Heart right ventricle (tissue), 16 donors: Measurements from ENCODE around the gene RNF149. TPM values are rescaled to one million over a fixed set of nuclear protein-coding genes. Genes with fewer than 3 reads are reported as not detected.
"Not testable (repeated sequence)": the region's sequence is repeated elsewhere in the genome, so short reads cannot be mapped to it uniquely, and the experiment has no call there.

Source experiments
- ATAC-seq, 8 donors: fragments of 200-7000 bp; cut with Tn5 transposase; one replicate each; pipeline ENCODE4 v1.9.1; 2020; ENCODE audit warnings: mild to moderate bottlenecking in 8 of 8, moderate library complexity in 8 of 8, moderate number of reproducible peaks in 1 of 8
- DNase-seq, 2 donors: peaks; one replicate each; pipeline ENCODE4 v3.0.0-alpha.2; 2020
- H3K27ac ChIP-seq, 10 donors: fragments of 200-600 bp; sonication (generic) in 2 of 10; one replicate each; pipeline versions ENCODE4 v1.5.0 to v1.8.0; 2020 to 2022; ENCODE audit warnings: mild to moderate bottlenecking in 3 of 10
- H3K27me3 ChIP-seq, 7 donors: fragments of 200-600 bp; one replicate each; pipeline ENCODE4 v1.8.0; 2021 to 2022; ENCODE audit warnings: mild to moderate bottlenecking in 2 of 7
- H3K36me3 ChIP-seq, 9 donors: fragments of 200-600 bp; sonication (generic) in 1 of 9; one replicate each; pipeline versions ENCODE4 v1.5.0 to v1.8.0; 2020 to 2022; ENCODE audit warnings: mild to moderate bottlenecking in 2 of 9
- H3K4me1 ChIP-seq, 9 donors: fragments of 200-600 bp; sonication (generic) in 1 of 9; one replicate each; pipeline versions ENCODE4 v1.5.0 to v1.8.0; 2020 to 2022; ENCODE audit warnings: mild to moderate bottlenecking in 4 of 9
- H3K4me3 ChIP-seq, 10 donors: fragments of 200-600 bp; sonication (generic) in 2 of 10; one replicate each; pipeline versions ENCODE4 v1.5.0 to v1.8.0; 2020 to 2022; ENCODE audit warnings: mild to moderate bottlenecking in 7 of 10, moderate library complexity in 2 of 10
- H3K9me3 ChIP-seq, 11 donors: fragments of 200-600 bp in 10 of 11; sonication (generic) in 2 of 11; one replicate each; pipeline versions ENCODE4 v1.5.0 to v1.8.0; 2013 to 2022; ENCODE audit warnings: mild to moderate bottlenecking in 2 of 11, control low read depth in 1 of 11, moderate library complexity in 1 of 11
- CTCF ChIP-seq, 9 donors: fragments of 200-600 bp; sonication (generic) in 2 of 9; IDR thresholded peaks; one replicate each; pipeline versions ENCODE4 v1.5.0 to v1.8.0; 2021 to 2022; ENCODE audit warnings: antibody characterized with exemption in 9 of 9, mild to moderate bottlenecking in 5 of 9, moderate library complexity in 1 of 9
- WGBS, 2 donors: extraction: QIAGEN DNeasy Blood & Tissue Kit; methylation state at CpG; one replicate each; pipeline ENCODE4 v1.1.7; 2013; ENCODE audit warnings: inconsistent platforms in 1 of 2; 5-methylcytosine and 5-hydroxymethylcytosine counted together
- intact Hi-C, 10 donors: fragments of 100-400 bp; cut with DNase I; formaldehyde crosslinking; loops; one replicate each; pipeline versions ENCODE4 v1.11.1 to v1.14.2; 2022
- polyA plus RNA-seq, 2 donors: library from polyadenylated mRNA; stranded (reverse); fragments of 200-250 nt; gene quantifications; one replicate each; pipeline ENCODE4 v1.2.3, GENCODE V29; 2013
- total RNA-seq, 10 donors: library from RNA; stranded (reverse); fragmentation: NEBNext Ultra II Directional in 3 of 10; extraction: Animal tissue kit (Norgen Biotek cat#: 25700) in 3 of 10; gene quantifications; one replicate each; pipeline versions ENCODE4 v1.2.1 to v1.2.4, GENCODE V29; 2021 to 2023
- donor health status: Arrhythmogenic right ventricular cardiomyopathy.
- donor health status: ischemic (EF 13 %, LVEDD 7.1; RV severe dilation, severe dysfunction).
- donor health status: healthy with polysubstance abuse.
- donor health status: DM: no; HTN: yes; CAD: no.
- donor health status: DM: no; HTN: no; CAD: no.
- donor health status: ischemic (EF 25% LVEDD 6.9; RV normal size, moderate dysfunction).
- donor health status: ischemic (EF 25% LVEDD 5.7; RV mildly dilated, moderate dysfunction).
- donor health status: healthy.
- donor health status: DM: yes; HTN: yes; CAD: no.
- donor health status: Ischemic cardiomyopathy.
- donor health status: ischemic (EF 35%, LVEDD 5.7; RV mildly dilated, moderate dysfunction).
- donor health status: nonischemic (EF 11% LVEDD 7.7; RV severe dilation, severe dysfunction).
- donor health status: DM: yes; HTN: yes; CAD: no.
- donor health status: PGD.
- donor health status: ischemic (EF 29% LVEDD 5.4; RV normal size, mild dysfunction).
- donor health status: nonischemic (EF 23%, LVEDD 6.1; RV moderate dilation, normal function).

Gene RNF149
- total and polyA plus RNA-seq, 12 donors, result 11.0 to 40.8 (median 12.5) TPM

- no peaks in the 10 kb centered on the region for H3K9me3 ChIP-seq
- H3K27me3 ChIP-seq, result no peaks in the 10 kb centered on the region
- intact Hi-C loops, result no loop called here
- H3K36me3 ChIP-seq, result no peaks in the 10 kb centered on the region
- TF ChIP-seq CTCF (IDR thresholded peaks at IDR 0.05), result no peak
- H3K4me3 ChIP-seq, result no peak overlapping the region
- WGBS, 2 donors, result 84 to 88% methylated on average over 10 of the region's 10 CpGs
- no peak overlapping the region for H3K27ac ChIP-seq
- H3K4me1 ChIP-seq, result no peaks in the 10 kb centered on the region
- DNase-seq, result no peak
- no peak for ATAC-seq
These were observed 47.0 kb upstream of the RNF149 start for GRCh38 chr2:101355401-101356054.

- Histone ChIP-seq H3K27ac (no peak overlapping the region), H3K4me3 (no peak overlapping the region), H3K9me3 (no peaks in the 10 kb centered on the region), H3K4me1 (no peaks in the 10 kb centered on the region), H3K36me3 (no peaks in the 10 kb centered on the region), H3K27me3 (no peaks in the 10 kb centered on the region)
- ATAC-seq (peak in 1 of 8 donors; percentile 80), DNase-seq (no peak)
- WGBS, 2 donors, result 83 to 84% methylated on average over 21 of the region's 21 CpGs
- intact Hi-C loops, result no loop called here
- TF ChIP-seq CTCF (IDR thresholded peaks at IDR 0.05), result no peak
These were observed 46.2 kb upstream of the RNF149 start for GRCh38 chr2:101354420-101355311.

GRCh38 chr2:101352631-101353030, 44.1 kb upstream of the RNF149 start:
- ATAC-seq, DNase-seq, H3K4me3 ChIP-seq, intact Hi-C loops, H3K36me3 ChIP-seq, H3K4me1 ChIP-seq, H3K9me3 ChIP-seq, H3K27ac ChIP-seq, H3K27me3 ChIP-seq: not testable (repeated sequence)
- 90 to 91% methylated on average over 4 of the region's 4 CpGs for WGBS, 2 donors

GRCh38 chr2:101351207-101351606, 42.7 kb upstream of the RNF149 start:
- Histone ChIP-seq H3K36me3 (no peaks in the 10 kb centered on the region), H3K4me1 (no peaks in the 10 kb centered on the region), H3K4me3 (no peak overlapping the region), H3K27ac (no peak overlapping the region), H3K27me3 (no peaks in the 10 kb centered on the region), H3K9me3 (no peaks in the 10 kb centered on the region)
- intact Hi-C loops, result no loop called here
- ATAC-seq, result no peak
- no peak for DNase-seq
- TF ChIP-seq CTCF (IDR thresholded peaks at IDR 0.05), result no peak
- 87 to 94% methylated on average over 7 of the region's 7 CpGs for WGBS, 2 donors
